Measurements from ENCODE around the gene PRKCA.

Gene PRKCA

GRCh38 chr17:66850692-66851091 lies 548.3 kb downstream of the PRKCA start:
- no peak for DNase-seq

- DNase-seq: no peak
Observed at GRCh38 chr17:66855204-66855603, 552.8 kb downstream of the PRKCA start.

DNA sequence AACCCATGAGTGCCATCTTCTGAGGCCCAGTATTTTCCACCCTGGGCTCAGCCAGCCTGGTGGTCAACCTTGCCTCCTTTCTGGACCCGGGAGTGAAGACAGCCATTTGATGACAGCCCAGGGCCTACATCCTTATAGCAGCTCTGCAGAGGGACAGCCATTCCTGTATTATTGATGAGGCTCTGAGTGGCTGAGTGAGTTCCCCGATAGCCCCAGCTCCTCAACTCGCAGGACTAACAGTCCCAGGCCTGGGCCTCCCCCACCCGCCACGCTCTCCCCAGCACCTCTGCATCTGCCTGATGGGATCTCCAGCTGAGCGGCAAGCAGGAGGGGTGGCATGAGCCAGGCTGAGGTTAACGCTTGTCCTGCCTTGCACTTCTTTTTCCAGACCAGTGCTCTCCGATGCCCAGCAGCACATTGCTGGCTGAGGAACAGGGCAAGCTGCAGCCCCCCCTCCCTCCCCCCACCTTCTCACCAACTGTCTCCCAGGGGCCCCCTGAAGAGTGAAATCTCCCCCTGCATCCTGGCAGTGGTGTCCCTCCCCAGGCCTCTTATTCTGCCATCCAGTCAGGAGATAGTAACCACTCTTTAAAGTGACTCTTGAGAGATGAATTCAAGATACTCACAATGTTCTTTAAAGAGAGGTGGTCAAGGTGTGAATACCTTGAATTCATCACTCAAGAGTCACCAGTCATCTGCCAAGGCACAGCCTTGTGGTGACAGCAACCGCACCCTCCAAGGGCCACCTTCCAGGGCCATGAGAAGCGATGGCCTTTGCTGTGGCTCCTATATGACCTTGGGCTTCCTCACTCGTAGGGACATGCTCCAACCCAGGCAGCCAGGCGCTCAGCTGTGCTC lies 556.0 kb downstream of the PRKCA start:
- DNase-seq: no peak

DNA sequence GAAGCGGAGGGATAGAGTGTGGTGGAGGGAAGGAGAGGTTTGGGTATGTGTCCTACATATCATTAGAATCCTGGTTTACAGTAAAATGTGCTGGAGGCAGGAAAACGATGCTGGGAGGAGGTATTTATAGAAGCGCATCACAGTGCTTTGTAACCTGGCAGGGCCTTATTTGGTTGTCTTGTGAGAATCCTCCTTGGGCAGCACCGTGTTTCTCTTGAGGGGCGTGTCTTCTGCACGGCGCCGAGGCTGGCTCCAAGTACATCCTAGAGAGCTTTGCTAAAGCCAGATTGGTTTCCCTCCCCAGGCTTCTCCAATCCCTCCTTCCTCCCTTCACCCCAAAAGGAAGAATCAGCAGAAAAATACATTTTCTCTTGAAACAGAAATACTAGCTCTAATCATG lies 556.9 kb downstream of the PRKCA start:
- no peak for DNase-seq

- no peak for DNase-seq
Observed at GRCh38 chr17:66860204-66860603, 557.8 kb downstream of the PRKCA start.

Measured in NCI-H1092 (cell line).